Measurements from ENCODE around the gene LGALS7.

DNA sequence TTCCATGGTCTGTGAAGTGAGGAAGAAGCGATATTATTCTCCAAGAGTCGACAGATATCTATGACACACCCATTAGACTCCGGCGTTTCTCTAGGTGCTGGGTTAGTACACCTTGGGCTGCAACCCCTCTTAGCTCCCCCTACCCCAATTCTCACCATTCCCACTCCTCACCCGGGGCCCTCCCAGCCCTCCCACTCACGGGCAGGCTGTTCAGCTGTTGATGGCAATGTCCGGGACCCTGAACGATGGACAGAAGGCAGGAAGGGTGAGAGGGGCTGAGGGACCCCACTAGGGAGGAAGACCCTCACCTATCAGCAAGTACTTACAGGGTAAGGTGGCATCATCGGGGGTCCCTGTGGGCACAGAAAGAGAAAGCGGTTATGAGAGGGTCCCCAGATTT is 30.2 kb upstream of the LGALS7 start:
- TF ChIP-seq, protein P1, sequence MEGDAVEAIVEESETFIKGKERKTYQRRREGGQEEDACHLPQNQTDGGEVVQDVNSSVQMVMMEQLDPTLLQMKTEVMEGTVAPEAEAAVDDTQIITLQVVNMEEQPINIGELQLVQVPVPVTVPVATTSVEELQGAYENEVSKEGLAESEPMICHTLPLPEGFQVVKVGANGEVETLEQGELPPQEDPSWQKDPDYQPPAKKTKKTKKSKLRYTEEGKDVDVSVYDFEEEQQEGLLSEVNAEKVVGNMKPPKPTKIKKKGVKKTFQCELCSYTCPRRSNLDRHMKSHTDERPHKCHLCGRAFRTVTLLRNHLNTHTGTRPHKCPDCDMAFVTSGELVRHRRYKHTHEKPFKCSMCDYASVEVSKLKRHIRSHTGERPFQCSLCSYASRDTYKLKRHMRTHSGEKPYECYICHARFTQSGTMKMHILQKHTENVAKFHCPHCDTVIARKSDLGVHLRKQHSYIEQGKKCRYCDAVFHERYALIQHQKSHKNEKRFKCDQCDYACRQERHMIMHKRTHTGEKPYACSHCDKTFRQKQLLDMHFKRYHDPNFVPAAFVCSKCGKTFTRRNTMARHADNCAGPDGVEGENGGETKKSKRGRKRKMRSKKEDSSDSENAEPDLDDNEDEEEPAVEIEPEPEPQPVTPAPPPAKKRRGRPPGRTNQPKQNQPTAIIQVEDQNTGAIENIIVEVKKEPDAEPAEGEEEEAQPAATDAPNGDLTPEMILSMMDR (IDR thresholded peaks at IDR 0.05), result no peak
- no peak for TF ChIP-seq POLR2A (IDR thresholded peaks at IDR 0.05)
